ENCODE results near the gene MRTO4.

The MRTO4 gene

DNA sequence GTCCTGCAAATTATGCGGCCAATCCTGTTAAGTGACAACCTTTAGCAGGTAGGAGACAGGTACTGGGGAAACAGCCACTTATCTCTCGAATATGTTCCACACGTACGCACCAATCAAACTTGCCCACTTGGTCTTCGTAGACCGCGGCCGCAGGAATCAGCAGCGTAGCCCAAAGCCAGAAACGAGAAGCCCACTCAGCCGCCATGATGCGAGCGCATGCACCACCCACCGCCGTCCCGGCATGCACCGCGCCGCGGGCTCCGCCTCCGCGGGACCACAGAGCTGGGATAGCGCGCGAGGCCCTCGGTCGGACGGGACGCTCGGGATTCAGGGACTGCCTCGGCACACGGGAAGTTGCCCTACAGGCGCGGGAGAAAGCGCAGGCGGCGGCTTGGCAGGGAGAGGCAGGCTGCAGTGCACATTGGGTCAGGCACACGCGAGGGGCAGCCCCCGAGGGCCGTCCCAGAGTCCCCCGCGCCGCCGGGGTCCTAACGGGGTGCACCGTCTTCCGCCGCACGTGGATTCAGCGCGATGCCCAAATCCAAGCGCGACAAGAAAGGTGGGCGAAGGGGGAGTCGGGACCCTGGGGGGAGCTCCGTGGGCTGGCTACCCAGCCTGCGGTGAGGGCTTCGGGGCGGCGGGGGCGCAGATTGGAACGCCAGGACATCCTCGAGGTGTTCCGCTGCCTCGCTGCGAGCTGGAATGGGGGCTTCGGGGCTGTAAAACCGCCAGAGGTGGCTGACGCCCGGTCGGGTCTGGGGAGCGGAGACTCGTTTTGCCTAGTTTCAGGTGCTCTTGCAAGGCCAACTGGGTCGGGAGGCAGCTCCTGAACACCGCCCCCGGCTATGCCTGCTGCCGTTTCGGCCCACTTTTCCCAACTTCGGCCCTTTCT is at the start of gene MRTO4, which contains the start of gene EMC1:
Gene MRTO4, plus strand, starts transcription at position 501 of the 892 bp plus-strand sequence. Its CDS starts 31 bp downstream, at position 532.
Gene EMC1, minus strand, starts transcription at position 220 of the 892 bp plus-strand sequence. Its CDS starts 15 bp downstream, at position 205.
- peaks cover 22% of the 10 kb centered on the region for H3K4me1 ChIP-seq (ENCODE audit: insufficient read depth, low read length)
- peak within 1 kb of the TSS; percentile 72 for H3K9ac ChIP-seq (ENCODE audit: low read length)
- no peaks in the 10 kb centered on the region for H3K27me3 ChIP-seq (ENCODE audit: control insufficient read depth in 1 of 2, insufficient read depth in 2 of 2, low read length in 2 of 2)
- no peaks in the 10 kb centered on the region for H3K9me3 ChIP-seq (ENCODE audit: low read length)
- H3K27ac ChIP-seq (ENCODE audit: low read depth, low read length) = peak within 1 kb of the TSS; percentile 90
- H3K36me3 ChIP-seq (ENCODE audit: insufficient read depth, low read length) = peaks cover 6% of the 10 kb centered on the region
- peak within 1 kb of the TSS; percentile 84 to 90 for H3K4me3 ChIP-seq (ENCODE audit: low read depth in 1 of 2, low read length in 2 of 2)

DNA sequence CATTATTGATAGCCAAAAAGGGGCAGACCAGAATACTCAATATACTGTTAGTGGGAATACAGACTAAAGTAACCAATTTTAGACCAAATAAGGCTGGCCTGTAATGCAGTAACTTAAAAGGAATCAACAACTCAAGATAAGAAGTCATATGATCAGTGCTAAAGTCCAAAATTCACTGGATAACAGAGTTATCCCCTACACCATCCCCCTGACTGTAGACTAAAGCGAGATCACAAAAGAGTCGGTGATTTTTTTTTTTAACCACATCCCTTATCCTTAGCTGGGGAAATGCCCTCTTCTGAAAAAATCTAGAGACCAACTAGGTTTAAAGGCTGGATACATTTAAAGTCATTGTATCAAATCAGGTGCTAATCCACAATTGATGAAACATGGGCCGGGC is 49.2 kb upstream of the MRTO4 start:
- Histone ChIP-seq H3K4me3 (ENCODE audit: low read depth in 1 of 2, low read length in 2 of 2) (no peak overlapping the region), H3K27ac (ENCODE audit: low read depth, low read length) (no peak overlapping the region), H3K9me3 (ENCODE audit: low read length) (no peaks in the 10 kb centered on the region), H3K27me3 (ENCODE audit: control insufficient read depth in 1 of 2, insufficient read depth in 2 of 2, low read length in 2 of 2) (no peaks in the 10 kb centered on the region), H3K4me1 (ENCODE audit: insufficient read depth, low read length) (peaks cover 37% of the 10 kb centered on the region), H3K9ac (ENCODE audit: low read length) (no peak overlapping the region), H3K36me3 (ENCODE audit: insufficient read depth, low read length) (peaks cover 39% of the 10 kb centered on the region)

DNA sequence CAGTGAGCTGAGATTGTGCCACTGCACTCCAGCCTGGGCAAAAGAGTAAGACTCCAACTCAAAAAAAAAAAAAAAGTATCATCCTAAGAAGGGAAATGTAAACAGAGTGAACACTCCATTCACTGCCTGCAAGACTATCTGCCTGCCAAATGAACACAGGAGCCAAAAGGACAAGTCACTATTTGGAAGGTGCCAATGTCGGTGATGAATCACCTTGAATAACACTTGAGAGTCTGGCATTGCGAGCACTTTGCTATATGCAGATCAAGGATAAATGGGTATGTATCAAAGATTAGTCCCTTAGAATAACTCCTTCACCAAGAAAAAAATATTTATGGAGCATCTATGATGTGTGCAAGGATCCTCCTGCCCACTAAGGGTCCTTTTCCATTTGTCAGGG is 48.2 kb upstream of the MRTO4 start:
- no peaks in the 10 kb centered on the region for H3K9me3 ChIP-seq (ENCODE audit: low read length)
- peaks cover 48% of the 10 kb centered on the region for H3K4me1 ChIP-seq (ENCODE audit: insufficient read depth, low read length)
- no peak overlapping the region for H3K4me3 ChIP-seq (ENCODE audit: low read depth in 1 of 2, low read length in 2 of 2)
- H3K27me3 ChIP-seq (ENCODE audit: control insufficient read depth in 1 of 2, insufficient read depth in 2 of 2, low read length in 2 of 2) = no peaks in the 10 kb centered on the region
- no peak overlapping the region for H3K9ac ChIP-seq (ENCODE audit: low read length)
- H3K36me3 ChIP-seq (ENCODE audit: insufficient read depth, low read length) = peaks cover 29% of the 10 kb centered on the region
- no peak overlapping the region for H3K27ac ChIP-seq (ENCODE audit: low read depth, low read length)

DNA sequence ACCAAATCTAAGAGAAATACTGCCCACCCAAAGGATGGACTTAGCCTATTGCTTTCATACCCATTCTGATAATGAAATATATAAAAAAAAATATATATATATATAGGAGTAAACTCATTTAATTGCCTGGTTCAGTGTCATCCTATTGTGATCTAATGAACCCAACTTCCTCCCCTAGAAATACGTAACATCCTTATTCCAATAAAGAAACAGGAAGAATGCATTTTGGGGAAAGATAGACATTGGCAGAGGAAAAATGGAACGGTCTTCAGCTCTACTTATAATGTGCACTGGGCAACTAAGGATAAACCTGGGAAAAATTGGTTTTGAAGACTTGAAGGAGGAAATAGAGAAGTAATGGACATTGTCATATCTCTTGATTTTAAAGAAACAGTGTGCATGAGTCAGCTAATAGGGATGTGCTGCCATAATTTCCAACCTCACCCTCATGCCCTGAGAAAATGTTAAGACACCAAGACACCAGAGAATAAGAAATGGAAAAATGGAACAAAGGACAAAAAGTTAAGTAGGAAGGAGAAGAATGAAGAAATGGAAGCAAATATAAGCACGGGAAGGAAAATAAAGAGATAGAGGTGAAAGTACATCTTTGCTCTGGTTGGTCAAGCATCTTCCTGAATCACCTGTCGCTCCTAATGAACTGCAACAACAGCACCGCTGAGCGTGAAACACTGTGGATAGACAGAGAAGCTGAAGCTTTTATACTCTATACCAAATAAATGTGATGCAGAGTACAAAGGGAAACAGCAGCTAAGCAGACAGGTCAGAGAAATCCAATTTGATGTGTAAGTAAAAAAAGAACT is 46.9 kb upstream of the MRTO4 start:
- H3K9me3 ChIP-seq (ENCODE audit: low read length) = no peaks in the 10 kb centered on the region
- peak overlapping the region; percentile 34 for H3K27ac ChIP-seq (ENCODE audit: low read depth, low read length)
- no peak overlapping the region for H3K9ac ChIP-seq (ENCODE audit: low read length)
- peaks cover 17% of the 10 kb centered on the region for H3K36me3 ChIP-seq (ENCODE audit: insufficient read depth, low read length)
- no peaks in the 10 kb centered on the region for H3K27me3 ChIP-seq (ENCODE audit: control insufficient read depth in 1 of 2, insufficient read depth in 2 of 2, low read length in 2 of 2)
- H3K4me1 ChIP-seq (ENCODE audit: insufficient read depth, low read length) = peaks cover 47% of the 10 kb centered on the region
- H3K4me3 ChIP-seq (ENCODE audit: low read depth in 1 of 2, low read length in 2 of 2) = no peak overlapping the region

DNA sequence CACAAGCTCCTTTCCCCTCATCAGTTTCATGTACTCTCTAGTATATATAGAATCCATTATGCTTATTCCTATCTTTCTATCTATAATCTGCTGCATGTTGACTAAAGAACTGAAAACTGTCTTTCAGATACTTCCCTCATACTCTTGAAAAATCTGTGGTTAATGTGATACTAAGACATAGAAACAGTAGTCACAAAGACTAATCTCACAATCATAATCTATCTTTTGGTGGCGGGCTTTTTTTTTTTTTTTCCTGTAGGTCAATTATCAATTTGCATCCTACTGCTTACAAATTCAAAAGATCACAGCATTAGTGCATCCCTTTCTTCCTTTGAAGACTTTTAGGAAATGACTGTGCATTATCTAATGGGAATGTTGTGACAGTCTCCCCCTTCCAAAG is 46.2 kb upstream of the MRTO4 start:
- Histone ChIP-seq H3K4me1 (ENCODE audit: insufficient read depth, low read length) (peaks cover 47% of the 10 kb centered on the region), H3K27ac (ENCODE audit: low read depth, low read length) (peak overlapping the region; percentile 34), H3K4me3 (ENCODE audit: low read depth in 1 of 2, low read length in 2 of 2) (no peak overlapping the region)

DNA sequence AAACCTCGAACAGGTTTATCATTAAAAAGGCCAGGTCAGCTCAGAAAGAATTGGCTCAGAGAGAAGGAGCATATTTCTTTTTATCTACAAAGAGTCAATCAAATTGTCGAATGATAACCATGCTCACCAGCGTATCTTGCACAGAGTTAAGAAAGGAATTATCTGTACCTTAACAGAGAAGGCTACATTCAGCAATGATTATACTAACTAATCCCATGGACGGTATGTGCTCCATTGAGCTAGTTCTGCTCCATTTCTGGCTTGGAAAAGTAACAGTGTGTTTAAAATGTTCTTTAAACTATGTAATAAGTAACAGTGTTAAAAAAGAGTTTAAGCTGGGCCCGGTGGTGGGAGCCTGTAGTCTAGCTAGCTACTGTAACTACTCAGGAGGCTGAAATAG is 45.8 kb upstream of the MRTO4 start:
- Histone ChIP-seq H3K4me3 (ENCODE audit: low read depth in 1 of 2, low read length in 2 of 2) (no peak overlapping the region), H3K36me3 (ENCODE audit: insufficient read depth, low read length) (peaks cover 8% of the 10 kb centered on the region), H3K9ac (ENCODE audit: low read length) (no peak overlapping the region), H3K27me3 (ENCODE audit: control insufficient read depth in 1 of 2, insufficient read depth in 2 of 2, low read length in 2 of 2) (no peaks in the 10 kb centered on the region), H3K4me1 (ENCODE audit: insufficient read depth, low read length) (peaks cover 50% of the 10 kb centered on the region), H3K9me3 (ENCODE audit: low read length) (no peaks in the 10 kb centered on the region), H3K27ac (ENCODE audit: low read depth, low read length) (no peak overlapping the region)

More for the DNA sequence above, 46.2 kb upstream of the MRTO4 start:
- Histone ChIP-seq H3K27me3 (ENCODE audit: control insufficient read depth in 1 of 2, insufficient read depth in 2 of 2, low read length in 2 of 2) (no peaks in the 10 kb centered on the region), H3K9me3 (ENCODE audit: low read length) (no peaks in the 10 kb centered on the region), H3K9ac (ENCODE audit: low read length) (no peak overlapping the region), H3K36me3 (ENCODE audit: insufficient read depth, low read length) (peaks cover 12% of the 10 kb centered on the region)

DNA sequence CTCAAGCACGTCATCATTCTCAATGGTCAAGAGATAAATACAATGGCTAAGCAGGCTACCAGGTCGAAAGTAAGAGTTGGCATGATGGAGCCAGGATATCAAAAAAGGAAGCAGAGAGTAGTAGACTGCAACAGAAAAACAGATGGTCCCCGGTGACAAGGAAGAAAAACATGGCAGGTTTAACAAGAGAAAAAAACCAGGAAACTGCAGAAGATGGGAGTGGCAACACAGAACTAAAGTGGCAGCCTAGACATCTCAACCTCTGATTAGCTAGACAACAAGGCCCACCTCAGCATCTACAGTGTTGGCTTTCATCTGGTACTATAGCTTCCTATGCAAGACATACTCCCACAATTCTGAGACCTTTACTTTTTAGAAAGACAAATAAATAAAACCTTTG is 44.7 kb upstream of the MRTO4 start:
- no peak overlapping the region for H3K9ac ChIP-seq (ENCODE audit: low read length)
- no peaks in the 10 kb centered on the region for H3K27me3 ChIP-seq (ENCODE audit: control insufficient read depth in 1 of 2, insufficient read depth in 2 of 2, low read length in 2 of 2)
- no peak overlapping the region for H3K27ac ChIP-seq (ENCODE audit: low read depth, low read length)
- no peaks in the 10 kb centered on the region for H3K36me3 ChIP-seq (ENCODE audit: insufficient read depth, low read length)
- peaks cover 53% of the 10 kb centered on the region for H3K4me1 ChIP-seq (ENCODE audit: insufficient read depth, low read length)
- no peak overlapping the region for H3K4me3 ChIP-seq (ENCODE audit: low read depth in 1 of 2, low read length in 2 of 2)
- H3K9me3 ChIP-seq (ENCODE audit: low read length) = no peaks in the 10 kb centered on the region

DNA sequence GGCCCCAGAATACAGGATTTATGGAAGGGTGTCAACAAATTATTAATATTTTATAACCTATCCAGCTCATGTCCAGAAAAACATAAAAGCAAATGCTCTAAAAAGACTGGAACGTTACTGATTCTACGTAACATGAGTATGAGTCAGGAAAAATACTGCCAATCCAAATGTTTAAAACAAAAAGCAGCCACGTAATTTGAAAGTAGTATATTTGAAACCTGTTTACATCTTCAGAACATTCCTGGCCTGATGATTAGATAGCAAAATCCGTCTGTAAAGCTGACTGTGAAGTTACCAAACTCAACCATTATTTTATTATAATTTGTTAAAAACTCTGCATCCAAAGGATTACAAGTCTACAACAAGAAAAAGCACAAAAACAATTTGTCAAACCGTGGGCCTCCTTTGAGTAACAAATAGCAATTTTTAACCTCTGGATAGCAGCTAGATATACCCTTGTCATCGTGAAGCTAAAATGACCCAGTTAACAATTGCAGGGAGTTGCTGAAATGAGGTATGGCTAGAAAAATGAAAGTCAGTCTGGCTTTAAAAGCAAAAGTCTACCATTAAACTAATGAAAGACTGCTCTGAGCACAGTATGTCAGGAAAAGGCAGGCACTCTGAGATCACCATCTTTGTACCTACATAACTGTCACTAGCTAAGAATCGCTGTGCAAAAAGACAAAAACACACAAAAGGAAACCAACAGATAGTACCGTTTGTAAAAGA is 42.7 kb upstream of the MRTO4 start:
- H3K36me3 ChIP-seq (ENCODE audit: insufficient read depth, low read length) = peaks cover 7% of the 10 kb centered on the region
- H3K9ac ChIP-seq (ENCODE audit: low read length) = peak overlapping the region; percentile 83
- H3K4me1 ChIP-seq (ENCODE audit: insufficient read depth, low read length) = peaks cover 49% of the 10 kb centered on the region
- H3K27me3 ChIP-seq (ENCODE audit: control insufficient read depth in 1 of 2, insufficient read depth in 2 of 2, low read length in 2 of 2) = no peaks in the 10 kb centered on the region
- peak overlapping the region; percentile 95 for H3K27ac ChIP-seq (ENCODE audit: low read depth, low read length)
- H3K4me3 ChIP-seq (ENCODE audit: low read depth in 1 of 2, low read length in 2 of 2) = peak overlapping the region; percentile 70 to 94
- H3K9me3 ChIP-seq (ENCODE audit: low read length) = no peaks in the 10 kb centered on the region

DNA sequence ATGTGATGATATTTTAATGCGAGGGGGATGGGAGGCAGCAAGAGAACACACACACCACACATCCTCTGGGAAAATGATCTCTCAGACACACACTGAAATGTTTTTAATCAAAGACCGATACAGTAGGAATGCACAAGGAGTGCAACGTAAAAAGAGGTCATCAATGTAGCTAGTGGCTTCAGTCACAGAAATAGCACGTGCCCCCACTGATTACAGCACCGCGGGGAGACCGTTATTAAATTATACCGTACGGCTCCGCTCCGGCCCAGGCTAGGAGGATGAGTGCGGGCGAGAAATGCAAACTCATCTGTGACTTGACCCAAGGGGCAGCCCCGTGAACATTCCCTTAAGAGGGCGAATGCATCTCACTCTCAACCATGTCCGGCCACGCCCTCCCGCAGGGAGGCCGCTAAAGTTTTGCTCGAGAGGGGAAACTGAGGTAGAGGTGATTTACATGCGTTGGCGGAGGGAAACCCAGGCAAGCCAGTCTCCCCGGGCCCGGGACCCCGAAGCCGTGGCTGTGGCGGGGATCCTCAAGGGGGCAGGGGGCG is 42.1 kb upstream of the MRTO4 start:
- Histone ChIP-seq H3K4me3 (ENCODE audit: low read depth in 1 of 2, low read length in 2 of 2) (peak overlapping the region; percentile 70 to 94), H3K36me3 (ENCODE audit: insufficient read depth, low read length) (peaks cover 8% of the 10 kb centered on the region), H3K9me3 (ENCODE audit: low read length) (no peaks in the 10 kb centered on the region), H3K9ac (ENCODE audit: low read length) (peak overlapping the region; percentile 83), H3K27ac (ENCODE audit: low read depth, low read length) (peak overlapping the region; percentile 95), H3K27me3 (ENCODE audit: control insufficient read depth in 1 of 2, insufficient read depth in 2 of 2, low read length in 2 of 2) (no peaks in the 10 kb centered on the region), H3K4me1 (ENCODE audit: insufficient read depth, low read length) (peaks cover 47% of the 10 kb centered on the region)

DNA sequence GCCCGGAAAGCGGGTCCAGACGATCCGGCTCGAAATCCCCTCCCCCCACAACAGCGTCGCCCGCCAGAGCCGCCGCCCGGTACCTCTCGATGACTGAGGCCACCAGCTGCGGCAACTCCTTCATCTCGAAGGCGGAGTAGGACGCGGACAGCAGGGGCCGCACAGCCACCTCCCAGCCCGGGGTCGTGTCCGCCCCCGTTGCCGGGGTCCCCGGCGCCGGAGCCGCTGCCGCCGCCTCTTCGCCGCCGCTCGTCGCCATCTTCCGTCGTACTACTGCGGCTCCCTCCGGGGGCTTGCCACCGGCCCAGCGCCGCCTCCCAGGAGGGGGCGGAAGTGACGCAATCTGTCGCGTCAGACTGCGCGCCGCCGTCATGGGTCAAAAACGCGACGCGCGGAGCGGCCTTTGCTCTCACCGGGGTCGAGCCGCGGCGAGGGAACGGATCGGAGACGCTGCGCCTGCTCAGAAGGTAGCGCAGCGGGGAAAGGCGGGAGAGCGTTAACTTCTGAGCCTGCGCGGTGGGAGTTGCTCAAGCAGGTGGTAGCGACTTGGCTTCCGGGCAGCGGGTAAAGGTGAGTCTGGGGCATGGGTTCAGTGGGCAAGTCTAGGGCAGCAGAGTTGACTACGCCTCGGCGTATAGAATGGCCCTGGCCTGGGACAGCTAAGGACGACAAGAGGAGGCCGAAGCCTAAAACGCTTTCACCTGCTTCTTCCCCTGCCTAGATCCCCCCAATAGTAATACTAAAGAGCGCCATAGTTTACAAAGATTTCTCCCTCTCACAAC is 41.4 kb upstream of the MRTO4 start, which contains the start of gene UBR4:
Gene UBR4, minus strand, starts transcription at position 277 of the 782 bp plus-strand sequence. Its CDS starts 18 bp downstream, at position 259.
- Histone ChIP-seq H3K9ac (ENCODE audit: low read length) (peak within 1 kb of the TSS; percentile 83), H3K27ac (ENCODE audit: low read depth, low read length) (peak within 1 kb of the TSS; percentile 95), H3K4me3 (ENCODE audit: low read depth in 1 of 2, low read length in 2 of 2) (peak within 1 kb of the TSS; percentile 70 to 94), H3K9me3 (ENCODE audit: low read length) (no peaks in the 10 kb centered on the region), H3K36me3 (ENCODE audit: insufficient read depth, low read length) (peaks cover 8% of the 10 kb centered on the region), H3K27me3 (ENCODE audit: control insufficient read depth in 1 of 2, insufficient read depth in 2 of 2, low read length in 2 of 2) (no peaks in the 10 kb centered on the region), H3K4me1 (ENCODE audit: insufficient read depth, low read length) (peaks cover 42% of the 10 kb centered on the region)
